ENCODE results near the gene VAMP1.

The VAMP1 gene

DNA sequence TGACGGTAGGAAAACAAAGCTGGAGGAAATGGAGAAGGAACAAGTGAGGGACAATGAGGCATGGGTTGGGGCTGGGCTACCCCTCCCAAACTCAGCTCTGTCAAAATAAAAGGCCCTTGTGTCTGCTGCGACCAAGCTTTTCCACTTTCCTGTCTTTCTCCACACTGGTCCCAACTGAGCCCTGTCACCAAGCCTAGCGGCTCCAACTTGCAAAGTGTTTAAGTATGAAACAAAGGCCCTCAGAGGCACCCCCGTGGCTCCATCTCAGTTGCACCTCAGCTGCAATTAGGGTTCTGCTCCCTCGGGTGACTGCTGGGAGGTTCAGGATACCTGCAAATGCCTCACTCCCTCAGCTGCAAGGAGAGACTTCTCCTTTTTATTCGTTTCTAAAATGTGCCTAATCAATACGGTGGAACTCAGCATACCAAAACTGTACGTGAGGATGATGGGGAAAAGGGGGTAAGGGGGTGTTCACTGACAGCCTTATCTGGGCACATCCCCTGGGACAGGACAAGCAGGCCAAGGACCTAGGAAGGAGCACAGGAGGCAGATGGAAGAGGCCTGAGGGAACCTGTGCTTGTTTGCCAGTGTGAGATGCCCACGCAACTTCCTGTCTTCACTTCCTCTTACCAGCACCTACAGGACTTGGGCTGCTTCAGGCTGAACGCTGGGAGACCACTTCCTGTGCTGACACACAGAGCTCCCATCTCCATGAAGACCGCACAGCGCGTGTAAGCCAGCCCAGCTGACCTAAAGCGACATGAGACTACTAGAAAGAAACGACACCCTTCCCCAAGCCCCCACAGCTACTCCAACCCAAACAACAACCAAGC, 8.9 kb downstream of the VAMP1 start:
- H3K4me3 ChIP-seq (ENCODE audit: low read length): no peak overlapping the region
- TF ChIP-seq, protein P1, sequence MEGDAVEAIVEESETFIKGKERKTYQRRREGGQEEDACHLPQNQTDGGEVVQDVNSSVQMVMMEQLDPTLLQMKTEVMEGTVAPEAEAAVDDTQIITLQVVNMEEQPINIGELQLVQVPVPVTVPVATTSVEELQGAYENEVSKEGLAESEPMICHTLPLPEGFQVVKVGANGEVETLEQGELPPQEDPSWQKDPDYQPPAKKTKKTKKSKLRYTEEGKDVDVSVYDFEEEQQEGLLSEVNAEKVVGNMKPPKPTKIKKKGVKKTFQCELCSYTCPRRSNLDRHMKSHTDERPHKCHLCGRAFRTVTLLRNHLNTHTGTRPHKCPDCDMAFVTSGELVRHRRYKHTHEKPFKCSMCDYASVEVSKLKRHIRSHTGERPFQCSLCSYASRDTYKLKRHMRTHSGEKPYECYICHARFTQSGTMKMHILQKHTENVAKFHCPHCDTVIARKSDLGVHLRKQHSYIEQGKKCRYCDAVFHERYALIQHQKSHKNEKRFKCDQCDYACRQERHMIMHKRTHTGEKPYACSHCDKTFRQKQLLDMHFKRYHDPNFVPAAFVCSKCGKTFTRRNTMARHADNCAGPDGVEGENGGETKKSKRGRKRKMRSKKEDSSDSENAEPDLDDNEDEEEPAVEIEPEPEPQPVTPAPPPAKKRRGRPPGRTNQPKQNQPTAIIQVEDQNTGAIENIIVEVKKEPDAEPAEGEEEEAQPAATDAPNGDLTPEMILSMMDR (conservative IDR thresholded peaks at IDR 0.05; ENCODE audit: low read length): no peak
- no peak for DNase-seq (ENCODE audit: low read depth)

DNA sequence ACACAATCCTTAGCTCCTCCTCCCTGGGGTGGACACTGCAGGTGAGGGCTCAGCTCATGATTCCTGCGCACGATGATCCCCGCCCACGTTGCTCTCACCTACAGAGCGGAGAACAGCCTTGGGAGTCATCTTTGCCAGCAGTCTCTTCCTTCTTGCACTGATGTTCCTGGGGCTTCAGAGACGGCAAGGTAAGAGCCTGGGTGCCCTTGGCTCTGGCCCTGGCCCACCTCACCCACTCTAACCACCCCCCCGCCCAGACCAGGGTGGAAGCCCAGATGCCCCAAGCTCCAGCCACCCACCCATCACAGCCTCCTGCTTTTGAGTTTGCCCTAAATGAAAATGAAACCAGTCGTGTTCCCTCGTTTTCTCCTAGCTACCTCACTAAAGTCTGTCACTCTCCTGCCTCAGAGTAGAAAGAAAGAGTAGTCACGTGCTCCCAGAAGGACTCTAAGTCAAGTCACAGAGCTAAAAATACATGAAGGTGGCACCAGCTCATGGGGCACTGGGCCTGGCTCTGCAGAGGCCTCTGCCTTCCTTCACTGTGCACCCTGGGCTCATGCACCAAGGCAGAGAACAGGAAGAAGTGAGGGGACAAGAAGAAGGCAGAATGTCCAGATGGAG, 9.6 kb downstream of the VAMP1 start:
- H3K4me3 ChIP-seq (ENCODE audit: low read length): no peak overlapping the region
- TF ChIP-seq, protein P1 (conservative IDR thresholded peaks at IDR 0.05; ENCODE audit: low read length): no peak
- DNase-seq (ENCODE audit: low read depth): no peak

DNA sequence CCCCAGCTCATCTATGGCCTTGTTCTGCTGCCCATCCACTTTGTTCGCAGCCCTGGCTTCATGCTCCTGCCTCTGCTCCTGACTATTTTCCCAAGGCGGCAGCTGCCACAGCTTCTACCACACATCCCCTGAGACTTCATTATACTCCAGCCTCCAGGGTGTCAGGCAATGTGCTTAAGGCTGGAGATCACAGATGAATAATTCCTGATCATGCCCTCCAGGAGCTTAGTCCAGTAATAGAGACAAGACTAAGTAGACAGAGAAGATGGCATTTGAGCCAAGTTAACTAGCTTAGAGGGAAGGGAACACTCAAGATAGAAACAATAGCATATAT, 11.5 kb downstream of the VAMP1 start:
- TF ChIP-seq, protein P1 (conservative IDR thresholded peaks at IDR 0.05; ENCODE audit: low read length): no peak
- no peak overlapping the region for H3K4me3 ChIP-seq (ENCODE audit: low read length)
- DNase-seq (ENCODE audit: low read depth): no peak

DNA sequence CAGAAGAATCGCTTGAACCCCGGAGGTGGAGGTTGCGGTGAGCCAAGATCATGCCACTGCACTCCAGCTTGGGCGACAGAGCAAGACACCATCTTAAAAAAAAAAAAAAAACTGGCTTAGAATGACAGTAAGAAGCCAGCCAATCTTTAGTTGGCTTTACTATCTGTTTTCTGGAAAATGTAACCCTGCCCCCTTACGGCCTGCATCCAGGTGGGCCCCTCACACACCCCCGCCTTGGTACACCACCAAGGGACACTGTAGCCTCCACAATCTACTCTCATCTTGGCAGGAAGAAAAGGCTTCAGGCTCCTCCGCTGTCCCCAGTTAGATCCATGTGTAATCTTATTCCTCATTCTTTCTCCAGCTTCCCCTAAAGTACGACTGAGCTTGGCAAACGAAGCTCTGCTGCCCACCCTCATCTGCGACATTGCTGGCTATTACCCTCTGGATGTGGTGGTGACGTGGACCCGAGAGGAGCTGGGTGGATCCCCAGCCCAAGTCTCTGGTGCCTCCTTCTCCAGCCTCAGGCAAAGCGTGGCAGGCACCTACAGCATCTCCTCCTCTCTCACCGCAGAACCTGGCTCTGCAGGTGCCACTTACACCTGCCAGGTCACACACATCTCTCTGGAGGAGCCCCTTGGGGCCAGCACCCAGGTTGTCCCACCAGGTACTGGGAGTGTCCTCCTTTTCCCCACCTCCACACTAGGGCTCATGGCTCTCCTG, 12.0 kb downstream of the VAMP1 start:
- no peak for DNase-seq (ENCODE audit: low read depth)
- TF ChIP-seq, protein P1 (conservative IDR thresholded peaks at IDR 0.05; ENCODE audit: low read length): no peak
- H3K4me3 ChIP-seq (ENCODE audit: low read length): no peak overlapping the region

DNA sequence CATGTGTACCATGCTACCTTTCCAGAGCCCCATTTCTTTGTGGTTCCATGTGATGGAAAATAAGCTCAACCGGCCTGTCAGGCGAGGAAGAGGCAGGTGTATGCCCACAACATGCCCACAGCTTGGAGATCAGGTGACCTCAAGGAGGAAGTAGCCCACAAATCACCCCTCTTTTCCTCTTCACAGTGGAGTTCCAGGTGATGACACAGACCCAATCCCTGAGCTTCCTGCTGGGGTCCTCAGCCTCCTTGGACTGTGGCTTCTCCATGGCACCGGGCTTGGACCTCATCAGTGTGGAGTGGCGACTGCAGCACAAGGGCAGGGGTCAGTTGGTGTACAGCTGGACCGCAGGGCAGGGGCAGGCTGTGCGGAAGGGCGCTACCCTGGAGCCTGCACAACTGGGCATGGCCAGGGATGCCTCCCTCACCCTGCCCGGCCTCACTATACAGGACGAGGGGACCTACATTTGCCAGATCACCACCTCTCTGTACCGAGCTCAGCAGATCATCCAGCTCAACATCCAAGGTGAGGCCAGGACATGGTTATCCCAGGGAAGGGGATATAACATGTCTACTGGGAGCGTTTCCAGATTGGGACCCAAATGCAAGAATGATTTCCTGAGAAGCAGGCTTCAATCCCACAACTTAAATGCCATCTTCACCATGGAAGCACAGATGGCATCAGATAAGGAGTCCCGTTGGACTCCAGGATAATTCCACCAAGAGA, 13.1 kb downstream of the VAMP1 start:
- no peak for DNase-seq (ENCODE audit: low read depth)
- H3K4me3 ChIP-seq (ENCODE audit: low read length): no peak overlapping the region
- TF ChIP-seq, protein P1 (conservative IDR thresholded peaks at IDR 0.05; ENCODE audit: low read length): no peak

DNA sequence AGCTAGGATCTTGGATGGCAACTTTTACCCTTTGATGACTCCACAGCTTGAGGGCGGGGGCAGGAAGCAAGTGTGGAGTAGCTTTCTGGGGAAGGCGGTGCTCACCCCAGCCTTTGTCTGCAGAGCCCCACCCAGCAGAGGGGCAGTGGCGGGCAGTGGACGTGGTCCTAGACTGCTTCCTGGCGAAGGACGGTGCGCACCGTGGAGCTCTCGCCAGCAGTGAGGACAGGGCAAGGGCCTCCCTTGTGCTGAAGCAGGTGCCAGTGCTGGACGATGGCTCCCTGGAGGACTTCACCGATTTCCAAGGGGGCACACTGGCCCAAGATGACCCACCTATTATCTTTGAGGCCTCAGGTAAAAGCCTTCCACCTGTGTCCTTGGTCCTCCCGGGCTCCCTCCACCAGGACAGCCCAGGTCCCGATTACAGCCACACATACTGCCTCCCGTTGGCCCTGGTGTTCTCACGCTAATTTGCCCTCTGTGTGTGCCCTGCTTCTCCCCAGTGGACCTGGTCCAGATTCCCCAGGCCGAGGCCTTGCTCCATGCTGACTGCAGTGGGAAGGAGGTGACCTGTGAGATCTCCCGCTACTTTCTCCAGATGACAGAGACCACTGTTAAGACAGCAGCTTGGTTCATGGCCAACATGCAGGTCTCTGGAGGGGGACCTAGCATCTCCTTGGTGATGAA, 17.4 kb downstream of the VAMP1 start:
- no peak for DNase-seq (ENCODE audit: low read depth)
- H3K4me3 ChIP-seq (ENCODE audit: low read length): peak overlapping the region; percentile 80
- TF ChIP-seq, protein P1 (conservative IDR thresholded peaks at IDR 0.05; ENCODE audit: low read length): no peak
